ENCODE measurements around the gene DSG2.

GRCh38 chr18:31490833-31491232 lies 7.1 kb upstream of the DSG2 start:
- no peak for TF ChIP-seq POLR2A (IDR thresholded peaks at IDR 0.05)
- no peak for TF ChIP-seq CTCF (IDR thresholded peaks at IDR 0.05)
